HepG2 (cell line): ENCODE results near the gene RELL1.

ENCODE experiments used
- CHD2 ChIP-seq: IDR thresholded peaks from 2 replicates; pipeline ENCODE4 v1.6.1; 2011; ENCODE audit warnings: low read depth, low read length, improper control_type of control experiment
- EZH2 ChIP-seq: conservative IDR thresholded peaks from 2 replicates; pipeline ENCODE4 v1.6.1; 2012; ENCODE audit warnings: mild to moderate bottlenecking, low read depth, low read length, moderate library complexity
- GABPB1 ChIP-seq: IDR thresholded peaks from 2 replicates; pipeline ENCODE4 v1.6.1; 2016; ENCODE audit warnings: mild to moderate bottlenecking, missing genetic modification reagents, moderate library complexity, missing compliant biosample characterization
- KLF12 ChIP-seq: sonication (generic); formaldehyde crosslinking; IDR thresholded peaks from 2 replicates; pipeline ENCODE4 v1.4.0; 2020; ENCODE audit warnings: missing genetic modification reagents, borderline replicate concordance
- TOE1 ChIP-seq: sonication (generic); formaldehyde crosslinking; IDR thresholded peaks from 2 replicates; pipeline ENCODE4 v1.4.0; 2020; ENCODE audit warnings: mild to moderate bottlenecking, missing genetic modification reagents
- ZNF546 ChIP-seq: sonication (generic); formaldehyde crosslinking; conservative IDR thresholded peaks from 2 replicates; pipeline ENCODE4 v1.8.1; 2023; ENCODE audit warnings: mild to moderate bottlenecking, missing genetic modification reagents
- ZNF558 ChIP-seq: sonication (generic); formaldehyde crosslinking; IDR thresholded peaks from 2 replicates; pipeline ENCODE4 v1.9.0; 2022; ENCODE audit warnings: mild to moderate bottlenecking, missing genetic modification reagents, borderline replicate concordance
- ZNF562 ChIP-seq: sonication (generic); formaldehyde crosslinking; IDR thresholded peaks from 2 replicates; pipeline ENCODE4 v1.8.0; 2022; ENCODE audit warnings: missing genetic modification reagents, borderline replicate concordance
- ZNF747 ChIP-seq: sonication (generic); formaldehyde crosslinking; IDR thresholded peaks from 2 replicates; pipeline ENCODE4 v1.8.1; 2023; ENCODE audit warnings: missing genetic modification reagents, mild to moderate bottlenecking, borderline replicate concordance
- TF ChIP-seq, protein P1 (sequence below), 2 experiments: sonication (generic) in 1 of 2; formaldehyde crosslinking in 1 of 2; IDR thresholded peaks; 2 replicates each; pipeline versions ENCODE4 v1.5.1 to v1.6.1; 2011 to 2020; ENCODE audit warnings: borderline replicate concordance in 1 of 2, low read depth in 1 of 2, low read length in 1 of 2, mild to moderate bottlenecking in 1 of 2, missing genetic modification reagents in 1 of 2, moderate library complexity in 1 of 2
- TF ChIP-seq, protein P2 (sequence below), 2 experiments: IDR thresholded peaks; 2 replicates each; pipeline ENCODE4 v1.6.1; 2011 to 2012; ENCODE audit warnings: low read length in 2 of 2, borderline replicate concordance in 1 of 2, low read depth in 1 of 2, mild to moderate bottlenecking in 1 of 2, moderate library complexity in 1 of 2
- TF ChIP-seq, protein P3 (sequence below): sonication (generic); formaldehyde crosslinking; IDR thresholded peaks from 2 replicates; pipeline ENCODE4 v1.5.0; 2020; ENCODE audit warnings: mild to moderate bottlenecking, missing genetic modification reagents, moderate library complexity
- TF ChIP-seq, protein P4 (sequence below): sonication (generic); formaldehyde crosslinking; IDR thresholded peaks from 2 replicates; pipeline ENCODE4 v1.4.0; 2020; ENCODE audit warnings: low read depth, missing genetic modification reagents
- TF ChIP-seq, protein P5 (sequence below): sonication (generic); formaldehyde crosslinking; IDR thresholded peaks from 2 replicates; pipeline ENCODE4 v1.8.1; 2023; ENCODE audit warnings: mild to moderate bottlenecking, missing genetic modification reagents

DNA sequence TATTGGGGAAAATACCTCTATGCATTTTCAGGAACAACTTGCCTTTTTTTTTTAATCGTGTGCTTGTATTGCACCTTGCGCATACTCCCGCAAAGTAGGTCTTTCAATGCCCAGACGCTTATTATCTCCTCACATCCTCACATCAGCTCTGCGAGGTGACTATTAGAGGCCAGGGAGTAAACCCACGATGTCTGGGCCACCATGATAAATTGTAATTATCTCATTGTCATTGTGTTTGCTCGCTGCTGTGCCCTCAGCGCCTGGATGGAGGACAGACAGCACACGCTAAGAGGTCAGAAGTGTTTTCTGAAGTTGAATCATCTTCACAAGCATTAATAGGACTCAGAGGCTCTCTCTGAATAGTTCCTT is 1.0 kb upstream of the RELL1 start:
- TF ChIP-seq, protein P1, sequence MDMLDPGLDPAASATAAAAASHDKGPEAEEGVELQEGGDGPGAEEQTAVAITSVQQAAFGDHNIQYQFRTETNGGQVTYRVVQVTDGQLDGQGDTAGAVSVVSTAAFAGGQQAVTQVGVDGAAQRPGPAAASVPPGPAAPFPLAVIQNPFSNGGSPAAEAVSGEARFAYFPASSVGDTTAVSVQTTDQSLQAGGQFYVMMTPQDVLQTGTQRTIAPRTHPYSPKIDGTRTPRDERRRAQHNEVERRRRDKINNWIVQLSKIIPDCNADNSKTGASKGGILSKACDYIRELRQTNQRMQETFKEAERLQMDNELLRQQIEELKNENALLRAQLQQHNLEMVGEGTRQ (IDR thresholded peaks at IDR 0.05; ENCODE audit: low read depth, low read length): no peak
- TF ChIP-seq, protein P1 (CRISPR knock-in tag; IDR thresholded peaks at IDR 0.05; ENCODE audit: borderline replicate concordance): no peak
- no peak for TF ChIP-seq ZNF546 (CRISPR knock-in tag)
- TF ChIP-seq, protein P2, sequence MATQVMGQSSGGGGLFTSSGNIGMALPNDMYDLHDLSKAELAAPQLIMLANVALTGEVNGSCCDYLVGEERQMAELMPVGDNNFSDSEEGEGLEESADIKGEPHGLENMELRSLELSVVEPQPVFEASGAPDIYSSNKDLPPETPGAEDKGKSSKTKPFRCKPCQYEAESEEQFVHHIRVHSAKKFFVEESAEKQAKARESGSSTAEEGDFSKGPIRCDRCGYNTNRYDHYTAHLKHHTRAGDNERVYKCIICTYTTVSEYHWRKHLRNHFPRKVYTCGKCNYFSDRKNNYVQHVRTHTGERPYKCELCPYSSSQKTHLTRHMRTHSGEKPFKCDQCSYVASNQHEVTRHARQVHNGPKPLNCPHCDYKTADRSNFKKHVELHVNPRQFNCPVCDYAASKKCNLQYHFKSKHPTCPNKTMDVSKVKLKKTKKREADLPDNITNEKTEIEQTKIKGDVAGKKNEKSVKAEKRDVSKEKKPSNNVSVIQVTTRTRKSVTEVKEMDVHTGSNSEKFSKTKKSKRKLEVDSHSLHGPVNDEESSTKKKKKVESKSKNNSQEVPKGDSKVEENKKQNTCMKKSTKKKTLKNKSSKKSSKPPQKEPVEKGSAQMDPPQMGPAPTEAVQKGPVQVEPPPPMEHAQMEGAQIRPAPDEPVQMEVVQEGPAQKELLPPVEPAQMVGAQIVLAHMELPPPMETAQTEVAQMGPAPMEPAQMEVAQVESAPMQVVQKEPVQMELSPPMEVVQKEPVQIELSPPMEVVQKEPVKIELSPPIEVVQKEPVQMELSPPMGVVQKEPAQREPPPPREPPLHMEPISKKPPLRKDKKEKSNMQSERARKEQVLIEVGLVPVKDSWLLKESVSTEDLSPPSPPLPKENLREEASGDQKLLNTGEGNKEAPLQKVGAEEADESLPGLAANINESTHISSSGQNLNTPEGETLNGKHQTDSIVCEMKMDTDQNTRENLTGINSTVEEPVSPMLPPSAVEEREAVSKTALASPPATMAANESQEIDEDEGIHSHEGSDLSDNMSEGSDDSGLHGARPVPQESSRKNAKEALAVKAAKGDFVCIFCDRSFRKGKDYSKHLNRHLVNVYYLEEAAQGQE (IDR thresholded peaks at IDR 0.05; ENCODE audit: borderline replicate concordance in 1 of 2, low read depth in 1 of 2, low read length in 2 of 2): no peak
- TF ChIP-seq ZNF562 (CRISPR knock-in tag): no peak
- TF ChIP-seq EZH2: no peak
- TF ChIP-seq, protein P3, sequence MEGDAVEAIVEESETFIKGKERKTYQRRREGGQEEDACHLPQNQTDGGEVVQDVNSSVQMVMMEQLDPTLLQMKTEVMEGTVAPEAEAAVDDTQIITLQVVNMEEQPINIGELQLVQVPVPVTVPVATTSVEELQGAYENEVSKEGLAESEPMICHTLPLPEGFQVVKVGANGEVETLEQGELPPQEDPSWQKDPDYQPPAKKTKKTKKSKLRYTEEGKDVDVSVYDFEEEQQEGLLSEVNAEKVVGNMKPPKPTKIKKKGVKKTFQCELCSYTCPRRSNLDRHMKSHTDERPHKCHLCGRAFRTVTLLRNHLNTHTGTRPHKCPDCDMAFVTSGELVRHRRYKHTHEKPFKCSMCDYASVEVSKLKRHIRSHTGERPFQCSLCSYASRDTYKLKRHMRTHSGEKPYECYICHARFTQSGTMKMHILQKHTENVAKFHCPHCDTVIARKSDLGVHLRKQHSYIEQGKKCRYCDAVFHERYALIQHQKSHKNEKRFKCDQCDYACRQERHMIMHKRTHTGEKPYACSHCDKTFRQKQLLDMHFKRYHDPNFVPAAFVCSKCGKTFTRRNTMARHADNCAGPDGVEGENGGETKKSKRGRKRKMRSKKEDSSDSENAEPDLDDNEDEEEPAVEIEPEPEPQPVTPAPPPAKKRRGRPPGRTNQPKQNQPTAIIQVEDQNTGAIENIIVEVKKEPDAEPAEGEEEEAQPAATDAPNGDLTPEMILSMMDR (CRISPR knock-in tag): no peak
- TF ChIP-seq, protein P4, sequence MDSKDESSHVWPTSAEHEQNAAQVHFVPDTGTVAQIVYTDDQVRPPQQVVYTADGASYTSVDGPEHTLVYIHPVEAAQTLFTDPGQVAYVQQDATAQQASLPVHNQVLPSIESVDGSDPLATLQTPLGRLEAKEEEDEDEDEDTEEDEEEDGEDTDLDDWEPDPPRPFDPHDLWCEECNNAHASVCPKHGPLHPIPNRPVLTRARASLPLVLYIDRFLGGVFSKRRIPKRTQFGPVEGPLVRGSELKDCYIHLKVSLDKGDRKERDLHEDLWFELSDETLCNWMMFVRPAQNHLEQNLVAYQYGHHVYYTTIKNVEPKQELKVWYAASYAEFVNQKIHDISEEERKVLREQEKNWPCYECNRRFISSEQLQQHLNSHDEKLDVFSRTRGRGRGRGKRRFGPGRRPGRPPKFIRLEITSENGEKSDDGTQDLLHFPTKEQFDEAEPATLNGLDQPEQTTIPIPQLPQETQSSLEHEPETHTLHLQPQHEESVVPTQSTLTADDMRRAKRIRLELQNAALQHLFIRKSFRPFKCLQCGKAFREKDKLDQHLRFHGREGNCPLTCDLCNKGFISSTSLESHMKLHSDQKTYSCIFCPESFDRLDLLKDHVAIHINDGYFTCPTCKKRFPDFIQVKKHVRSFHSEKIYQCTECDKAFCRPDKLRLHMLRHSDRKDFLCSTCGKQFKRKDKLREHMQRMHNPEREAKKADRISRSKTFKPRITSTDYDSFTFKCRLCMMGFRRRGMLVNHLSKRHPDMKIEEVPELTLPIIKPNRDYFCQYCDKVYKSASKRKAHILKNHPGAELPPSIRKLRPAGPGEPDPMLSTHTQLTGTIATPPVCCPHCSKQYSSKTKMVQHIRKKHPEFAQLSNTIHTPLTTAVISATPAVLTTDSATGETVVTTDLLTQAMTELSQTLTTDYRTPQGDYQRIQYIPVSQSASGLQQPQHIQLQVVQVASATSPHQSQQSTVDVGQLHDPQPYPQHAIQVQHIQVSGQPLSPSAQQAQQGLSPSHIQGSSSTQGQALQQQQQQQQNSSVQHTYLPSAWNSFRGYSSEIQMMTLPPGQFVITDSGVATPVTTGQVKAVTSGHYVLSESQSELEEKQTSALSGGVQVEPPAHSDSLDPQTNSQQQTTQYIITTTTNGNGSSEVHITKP (CRISPR knock-in tag): no peak
- TF ChIP-seq ZNF558 (CRISPR knock-in tag): no peak
- TF ChIP-seq ZNF747 (CRISPR knock-in tag): no peak
- TF ChIP-seq, protein P5, sequence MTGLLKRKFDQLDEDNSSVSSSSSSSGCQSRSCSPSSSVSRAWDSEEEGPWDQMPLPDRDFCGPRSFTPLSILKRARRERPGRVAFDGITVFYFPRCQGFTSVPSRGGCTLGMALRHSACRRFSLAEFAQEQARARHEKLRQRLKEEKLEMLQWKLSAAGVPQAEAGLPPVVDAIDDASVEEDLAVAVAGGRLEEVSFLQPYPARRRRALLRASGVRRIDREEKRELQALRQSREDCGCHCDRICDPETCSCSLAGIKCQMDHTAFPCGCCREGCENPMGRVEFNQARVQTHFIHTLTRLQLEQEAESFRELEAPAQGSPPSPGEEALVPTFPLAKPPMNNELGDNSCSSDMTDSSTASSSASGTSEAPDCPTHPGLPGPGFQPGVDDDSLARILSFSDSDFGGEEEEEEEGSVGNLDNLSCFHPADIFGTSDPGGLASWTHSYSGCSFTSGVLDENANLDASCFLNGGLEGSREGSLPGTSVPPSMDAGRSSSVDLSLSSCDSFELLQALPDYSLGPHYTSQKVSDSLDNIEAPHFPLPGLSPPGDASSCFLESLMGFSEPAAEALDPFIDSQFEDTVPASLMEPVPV (CRISPR knock-in tag): no peak
- no peak for TF ChIP-seq CHD2
- TF ChIP-seq GABPB1 (CRISPR knock-in tag): no peak
- TF ChIP-seq TOE1 (CRISPR knock-in tag): no peak
- TF ChIP-seq KLF12 (CRISPR knock-in tag): no peak
